ENCODE results near the gene DNPEP.
"Not testable (repeated sequence)": the region's sequence is repeated elsewhere in the genome, so short reads cannot be mapped to it uniquely, and the experiment has no call there.

The DNPEP gene

DNA sequence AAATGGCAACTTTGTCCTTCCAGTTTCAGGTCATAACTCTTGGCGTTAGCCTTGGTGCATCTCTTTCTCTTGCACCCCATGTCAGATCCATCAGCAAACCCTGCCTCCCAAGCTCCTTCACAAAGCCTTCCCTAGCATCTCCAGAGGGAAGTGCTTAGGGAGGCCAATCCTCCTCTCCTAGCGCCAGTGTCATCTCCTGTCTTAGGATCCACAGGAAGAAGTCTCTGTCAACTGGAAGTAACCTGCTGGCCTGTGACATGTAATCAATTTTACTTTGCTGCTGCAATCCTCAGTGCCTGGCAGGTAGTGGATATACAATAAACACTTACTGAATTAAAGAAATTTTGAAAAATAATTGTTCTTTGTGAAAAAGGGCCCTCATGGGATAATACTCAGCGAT lies 7.9 kb upstream of the DNPEP start:
- peaks cover 4% of the 10 kb centered on the region for H3K27me3 Mint-ChIP-seq (ENCODE audit: low read depth)
- peaks cover 8% of the 10 kb centered on the region for H3K4me1 Mint-ChIP-seq
- H3K36me3 Mint-ChIP-seq (ENCODE audit: low read depth), result no peaks in the 10 kb centered on the region
- no peaks in the 10 kb centered on the region for H3K9me3 Mint-ChIP-seq
- TF ChIP-seq, protein P1, sequence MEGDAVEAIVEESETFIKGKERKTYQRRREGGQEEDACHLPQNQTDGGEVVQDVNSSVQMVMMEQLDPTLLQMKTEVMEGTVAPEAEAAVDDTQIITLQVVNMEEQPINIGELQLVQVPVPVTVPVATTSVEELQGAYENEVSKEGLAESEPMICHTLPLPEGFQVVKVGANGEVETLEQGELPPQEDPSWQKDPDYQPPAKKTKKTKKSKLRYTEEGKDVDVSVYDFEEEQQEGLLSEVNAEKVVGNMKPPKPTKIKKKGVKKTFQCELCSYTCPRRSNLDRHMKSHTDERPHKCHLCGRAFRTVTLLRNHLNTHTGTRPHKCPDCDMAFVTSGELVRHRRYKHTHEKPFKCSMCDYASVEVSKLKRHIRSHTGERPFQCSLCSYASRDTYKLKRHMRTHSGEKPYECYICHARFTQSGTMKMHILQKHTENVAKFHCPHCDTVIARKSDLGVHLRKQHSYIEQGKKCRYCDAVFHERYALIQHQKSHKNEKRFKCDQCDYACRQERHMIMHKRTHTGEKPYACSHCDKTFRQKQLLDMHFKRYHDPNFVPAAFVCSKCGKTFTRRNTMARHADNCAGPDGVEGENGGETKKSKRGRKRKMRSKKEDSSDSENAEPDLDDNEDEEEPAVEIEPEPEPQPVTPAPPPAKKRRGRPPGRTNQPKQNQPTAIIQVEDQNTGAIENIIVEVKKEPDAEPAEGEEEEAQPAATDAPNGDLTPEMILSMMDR (IDR thresholded peaks at IDR 0.05; ENCODE audit: unreplicated experiment in 3 of 3), result no peak
- no peak overlapping the region for H3K27ac Mint-ChIP-seq
- H3K4me3 Mint-ChIP-seq, result no peak overlapping the region

DNA sequence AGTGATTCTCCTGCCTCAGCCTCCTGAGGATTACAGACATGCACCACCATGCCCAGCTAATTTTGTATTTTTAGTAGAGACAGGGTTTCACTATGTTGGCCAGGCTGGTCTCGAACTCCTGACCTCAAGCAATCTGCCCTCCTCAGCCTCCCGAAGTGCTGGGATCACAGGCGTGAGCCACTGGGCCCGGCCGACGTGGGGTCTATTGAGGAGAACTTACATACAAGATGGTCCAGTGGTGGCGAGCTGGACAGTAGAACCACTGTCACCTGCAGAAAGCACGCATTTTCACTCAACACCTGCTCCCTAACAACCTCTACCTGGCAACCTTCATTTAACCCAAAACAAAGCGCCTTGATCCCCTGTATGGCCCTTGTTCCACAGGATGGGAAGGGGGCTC lies 7.3 kb upstream of the DNPEP start:
- H3K27ac Mint-ChIP-seq; H3K36me3 Mint-ChIP-seq (ENCODE audit: low read depth); H3K4me1 Mint-ChIP-seq; H3K4me3 Mint-ChIP-seq; H3K27me3 Mint-ChIP-seq (ENCODE audit: low read depth); H3K9me3 Mint-ChIP-seq: not testable (repeated sequence)

DNA sequence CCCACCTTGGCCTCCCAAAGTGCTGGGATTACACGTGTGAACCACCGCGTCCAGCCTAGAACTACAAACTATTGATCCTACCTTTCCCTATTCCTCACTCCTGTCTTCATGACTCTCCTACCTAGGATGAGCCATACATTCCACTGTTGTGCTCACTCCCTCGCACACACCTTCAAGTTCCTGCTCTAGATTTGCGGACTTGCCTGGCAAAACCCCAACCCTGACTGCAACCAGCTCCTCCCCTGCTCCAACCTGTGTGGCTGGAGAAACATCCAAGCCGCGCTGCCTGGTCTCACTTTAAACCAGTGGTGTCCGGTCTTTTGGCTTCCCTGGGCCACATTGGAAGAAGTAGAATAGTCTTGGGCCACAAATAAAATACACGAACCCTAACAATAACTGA lies 5.0 kb upstream of the DNPEP start:
- H3K36me3 Mint-ChIP-seq (ENCODE audit: low read depth), result no peaks in the 10 kb centered on the region
- no peaks in the 10 kb centered on the region for H3K4me1 Mint-ChIP-seq
- H3K27me3 Mint-ChIP-seq (ENCODE audit: low read depth), result peaks cover 4% of the 10 kb centered on the region
- no peaks in the 10 kb centered on the region for H3K9me3 Mint-ChIP-seq
- TF ChIP-seq, protein P1 (IDR thresholded peaks at IDR 0.05; ENCODE audit: unreplicated experiment in 3 of 3), result no peak
- H3K4me3 Mint-ChIP-seq, result no peak overlapping the region
- no peak overlapping the region for H3K27ac Mint-ChIP-seq

DNA sequence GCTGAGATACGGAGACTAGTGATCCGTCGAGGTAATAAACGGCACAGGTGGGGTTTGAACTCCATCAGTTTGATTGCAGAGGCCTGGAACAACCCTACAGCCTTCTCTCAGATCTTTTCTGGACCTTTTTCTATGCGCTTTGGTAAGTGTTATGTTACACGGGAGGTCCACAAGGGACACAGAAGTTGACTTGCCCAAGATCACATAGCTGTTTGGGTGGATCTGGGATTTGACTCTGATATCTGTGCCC lies 1.1 kb upstream of the DNPEP start:
- no peaks in the 10 kb centered on the region for H3K9me3 Mint-ChIP-seq
- peaks cover 26% of the 10 kb centered on the region for H3K36me3 Mint-ChIP-seq (ENCODE audit: low read depth)
- peak overlapping the region; percentile 77 to 78 (median 78) for H3K4me3 Mint-ChIP-seq
- TF ChIP-seq, protein P1 (IDR thresholded peaks at IDR 0.05; ENCODE audit: unreplicated experiment in 3 of 3), result no peak
- peaks cover 5% of the 10 kb centered on the region for H3K4me1 Mint-ChIP-seq
- peak overlapping the region; percentile 81 to 89 (median 87) for H3K27ac Mint-ChIP-seq
- peaks cover 4% of the 10 kb centered on the region for H3K27me3 Mint-ChIP-seq (ENCODE audit: low read depth)

DNA sequence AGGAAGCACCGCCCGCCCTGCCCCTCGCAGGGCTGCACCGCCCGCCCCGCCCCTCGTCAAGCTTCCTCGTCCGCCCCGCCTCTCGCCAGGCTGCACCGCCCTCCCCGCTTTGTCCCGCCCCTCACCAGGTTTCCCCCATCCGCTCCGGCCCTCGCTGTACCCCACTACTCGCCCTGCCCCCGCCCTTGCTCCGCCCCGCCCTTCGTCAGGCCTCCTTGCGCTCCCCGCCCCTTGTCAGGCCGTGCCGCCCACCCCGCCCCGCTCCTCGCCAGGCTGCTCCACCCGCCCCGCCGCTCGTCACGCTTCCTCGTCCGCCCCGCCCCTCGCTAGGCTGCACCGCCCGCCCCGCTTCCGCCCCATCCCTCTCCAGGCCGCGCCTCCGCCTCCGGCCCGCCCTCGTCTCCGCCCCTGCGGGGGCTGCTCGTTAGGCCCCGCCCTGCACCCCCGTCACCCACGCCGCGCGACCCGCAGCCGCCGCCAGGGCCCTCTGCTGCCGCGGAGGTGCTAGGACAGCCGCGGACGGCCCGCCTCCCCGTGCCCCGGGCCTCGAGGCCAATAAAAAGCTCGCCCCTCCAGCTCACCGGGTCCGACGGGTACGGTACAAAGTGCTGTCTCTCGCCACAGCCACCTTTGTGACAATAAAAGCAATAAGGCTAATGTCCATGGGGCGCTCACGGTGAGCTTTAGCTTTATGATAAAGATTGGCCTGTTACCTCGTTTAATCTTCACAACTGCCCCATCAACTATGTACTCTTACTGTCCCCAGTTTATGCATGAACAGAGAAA lies 602 bp upstream of the DNPEP start:
- Mint-ChIP-seq H3K4me3 (peak overlapping the region; percentile 77 to 96 (median 78)), H3K27ac (peak overlapping the region; percentile 81 to 97 (median 89)), H3K36me3 (ENCODE audit: low read depth) (peaks cover 31% of the 10 kb centered on the region), H3K9me3 (no peaks in the 10 kb centered on the region), H3K27me3 (ENCODE audit: low read depth) (peaks cover 4% of the 10 kb centered on the region), H3K4me1 (peaks cover 5% of the 10 kb centered on the region)
- TF ChIP-seq, protein P1 (IDR thresholded peaks at IDR 0.05; ENCODE audit: unreplicated experiment in 3 of 3), result peak; percentile 67 to 69 (median 68)

DNA sequence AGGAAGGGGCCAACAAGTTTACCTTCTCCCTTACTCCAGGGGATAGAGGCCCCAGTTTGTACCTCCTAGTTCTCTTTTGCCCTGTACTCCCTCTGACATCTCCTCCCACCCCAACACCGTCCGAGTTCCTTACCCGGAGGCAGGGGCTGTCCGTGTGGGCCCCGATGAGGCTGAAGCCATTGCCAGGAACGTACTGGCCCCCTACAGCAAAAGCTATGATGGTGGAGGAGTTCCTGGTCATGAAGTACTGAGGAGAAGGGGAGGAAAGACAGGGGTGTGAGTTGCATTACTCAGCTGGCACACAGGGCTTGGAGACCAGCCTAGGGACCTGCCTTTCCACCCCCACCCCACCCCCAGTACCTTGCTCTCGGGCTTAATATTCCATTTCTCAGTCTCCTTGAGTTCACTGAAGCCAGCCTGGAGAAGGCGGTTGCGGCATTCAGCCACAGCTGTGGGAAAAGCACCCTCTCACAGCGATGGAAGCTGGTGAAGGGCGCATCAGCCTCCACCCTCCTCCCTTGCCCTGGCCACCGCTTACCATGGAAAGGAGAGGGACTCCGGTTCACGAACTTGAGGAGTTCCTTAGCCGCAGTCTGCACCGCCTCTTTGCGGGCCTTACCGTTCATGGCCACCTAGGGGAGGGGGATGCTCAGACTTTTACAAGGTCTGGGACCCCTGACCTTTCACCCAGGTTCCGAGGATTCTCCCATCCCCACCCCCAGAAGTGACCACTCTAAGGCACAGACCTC lies 1.0 kb downstream of the DNPEP start:
- H3K9me3 Mint-ChIP-seq, result no peaks in the 10 kb centered on the region
- H3K4me3 Mint-ChIP-seq, result peak overlapping the region; percentile 92 to 96 (median 96)
- peaks cover 5% of the 10 kb centered on the region for H3K4me1 Mint-ChIP-seq
- TF ChIP-seq, protein P1 (IDR thresholded peaks at IDR 0.05; ENCODE audit: unreplicated experiment in 3 of 3), result no peak
- no peaks in the 10 kb centered on the region for H3K27me3 Mint-ChIP-seq (ENCODE audit: low read depth)
- H3K27ac Mint-ChIP-seq, result peak overlapping the region; percentile 89 to 97 (median 93)
- peaks cover 40% of the 10 kb centered on the region for H3K36me3 Mint-ChIP-seq (ENCODE audit: low read depth)
